ENCODE results near the gene AP1G1.

DNA sequence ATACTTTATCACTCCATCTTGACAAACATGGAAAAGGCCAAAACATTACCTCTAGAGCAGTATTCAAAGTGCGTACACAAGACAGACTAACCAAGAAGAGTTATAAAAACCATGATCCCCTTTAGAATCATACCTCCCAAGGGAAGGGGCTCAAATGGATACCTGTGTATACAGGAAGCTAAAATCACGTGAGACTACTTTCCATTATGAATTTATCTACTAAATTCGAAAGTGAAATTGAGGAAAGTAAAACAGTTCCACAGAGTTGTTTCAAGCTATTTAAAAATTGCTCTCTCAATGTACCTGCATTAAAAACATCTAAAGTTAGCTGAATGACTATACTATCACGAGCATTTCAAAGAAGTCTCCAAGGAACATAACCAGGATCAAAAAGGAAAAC lies 32.7 kb downstream of the AP1G1 start:
- TF ChIP-seq CTCF (conservative IDR thresholded peaks at IDR 0.05 in 1 of 2, IDR thresholded peaks at IDR 0.05 in 1 of 2; ENCODE audit: low read depth in 1 of 2, low read length in 2 of 2) = no peak
- no peak for TF ChIP-seq EZH2 (IDR thresholded peaks at IDR 0.05; ENCODE audit: low read length, missing control alignments)
